Kidney tubule cell (primary cell): ENCODE results near the gene ARRDC1.
"Not testable (repeated sequence)": the region's sequence is repeated elsewhere in the genome, so short reads cannot be mapped to it uniquely, and the experiment has no call there.

Source experiments
- DNase-seq: peaks from one replicate; pipeline ENCODE4 v3.0.0-alpha.2; 2018; ENCODE audit warnings: low spot score

ARRDC1 gene

GRCh38 chr9:137586854-137587253 lies 18.6 kb upstream of the ARRDC1 start:
- no peak for DNase-seq

GRCh38 chr9:137588311-137588710 lies 17.2 kb upstream of the ARRDC1 start:
- no peak for DNase-seq

GRCh38 chr9:137588891-137589290 lies 16.6 kb upstream of the ARRDC1 start:
- DNase-seq: no peak

GRCh38 chr9:137589441-137590122 lies 15.9 kb upstream of the ARRDC1 start:
- peak; percentile 22 for DNase-seq

- DNase-seq: no peak
Observed at GRCh38 chr9:137590123-137590468, 15.4 kb upstream of the ARRDC1 start.

- peak; percentile 91 for DNase-seq
Observed at GRCh38 chr9:137590469-137591383, 14.8 kb upstream of the ARRDC1 start, which contains the start of gene ZMYND19. Gene ZMYND19, minus strand, starts transcription at chr9:137590512. Its CDS starts 249 bp downstream, at chr9:137590263.

- DNase-seq: no peak
Observed at GRCh38 chr9:137592767-137593166, 12.7 kb upstream of the ARRDC1 start.

GRCh38 chr9:137593176-137593575 lies 12.3 kb upstream of the ARRDC1 start:
- DNase-seq: no peak

- DNase-seq: not testable (repeated sequence)
Observed at GRCh38 chr9:137596577-137596976, 8.9 kb upstream of the ARRDC1 start.

- no peak for DNase-seq
Observed at GRCh38 chr9:137598943-137599342, 6.5 kb upstream of the ARRDC1 start.

- DNase-seq: no peak
Observed at GRCh38 chr9:137602661-137603060, 2.8 kb upstream of the ARRDC1 start.

- DNase-seq: no peak
Observed at GRCh38 chr9:137603879-137604278, 1.6 kb upstream of the ARRDC1 start.

GRCh38 chr9:137604345-137605086 lies 970 bp upstream of the ARRDC1 start:
- no peak for DNase-seq

GRCh38 chr9:137606005-137606621 lies 627 bp downstream of the ARRDC1 start:
- peak; percentile 26 for DNase-seq

- no peak for DNase-seq
Observed at GRCh38 chr9:137606734-137607138, 1.2 kb downstream of the ARRDC1 start.

- peak; percentile 73 for DNase-seq
Observed at GRCh38 chr9:137607141-137607857, 1.8 kb downstream of the ARRDC1 start.

- no peak for DNase-seq
Observed at GRCh38 chr9:137610944-137611343, 5.5 kb downstream of the ARRDC1 start.

GRCh38 chr9:137611623-137612609 lies 6.4 kb downstream of the ARRDC1 start:
- peak; percentile 99 for DNase-seq

- no peak for DNase-seq
Observed at GRCh38 chr9:137612741-137613142, 7.3 kb downstream of the ARRDC1 start.

- no peak for DNase-seq
Observed at GRCh38 chr9:137613259-137613658, 7.8 kb downstream of the ARRDC1 start.
